ENCODE data around the gene KITLG. TPM values are rescaled to one million over a fixed set of nuclear protein-coding genes. Genes with fewer than 3 reads are reported as not detected.
"Not testable (repeated sequence)": the region's sequence is repeated elsewhere in the genome, so short reads cannot be mapped to it uniquely, and the experiment has no call there.

KITLG gene
- polyA plus RNA-seq, 3 donors = 2.1 to 13.0 (median 11.9) TPM

- WGBS, 3 donors = 39 to 42% (median 39%) methylated on average over 3 of the region's 3 CpGs
- H3K27ac ChIP-seq (ENCODE audit: low read depth, low read length) = no peak overlapping the region
These were observed 27.6 kb downstream of the KITLG start for GRCh38 chr12:88552610-88553079.

- no peak overlapping the region for H3K27ac ChIP-seq (ENCODE audit: low read depth, low read length)
- WGBS, 3 donors = 0 to 6% (median 0%) methylated on average over 1 of the region's 1 CpG
These were observed 30.3 kb downstream of the KITLG start for GRCh38 chr12:88549929-88550328.

DNA sequence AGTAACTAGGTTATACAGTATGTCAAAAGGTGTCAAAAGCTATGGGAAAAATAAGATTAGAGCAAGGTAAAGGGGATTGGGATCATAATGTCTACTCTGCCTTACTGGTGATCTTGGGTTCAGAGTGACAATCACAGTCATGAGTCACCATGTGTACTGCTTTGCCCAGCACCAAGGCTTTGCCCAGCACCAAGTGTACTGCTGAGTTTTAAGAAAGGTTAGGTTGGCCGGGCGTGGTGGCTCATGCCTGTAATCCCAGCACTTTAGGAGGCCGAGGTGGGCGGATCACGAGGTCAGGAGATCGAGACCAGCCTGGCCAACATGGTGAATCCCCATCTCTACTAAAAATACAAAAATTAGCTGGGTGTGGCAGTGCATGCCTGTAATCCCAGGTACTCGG is 32.3 kb downstream of the KITLG start:
- 94 to 97% (median 97%) methylated on average over 7 of the region's 7 CpGs for WGBS, 3 donors
- H3K27ac ChIP-seq (ENCODE audit: low read depth, low read length) = not testable (repeated sequence)

DNA sequence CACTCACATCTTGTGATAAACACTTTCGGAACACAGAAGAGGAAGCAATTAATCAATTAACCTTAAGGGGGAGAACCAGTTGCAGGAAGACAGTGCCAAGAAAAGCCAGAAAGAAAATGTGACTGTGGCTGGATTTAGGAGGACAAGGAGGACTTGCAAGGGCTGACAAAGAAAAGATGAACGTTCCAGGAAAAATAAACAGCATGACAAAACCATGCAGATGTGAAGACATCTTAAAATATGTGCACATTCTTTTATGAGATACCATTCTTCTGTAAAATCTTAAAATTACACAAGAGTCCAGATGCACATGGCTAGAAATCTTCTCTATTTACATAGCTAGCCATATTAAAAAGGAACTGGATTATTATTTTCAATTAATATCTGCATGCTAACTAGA is 33.4 kb downstream of the KITLG start:
- WGBS, 3 donors = 14 to 16% (median 15%) methylated on average over 2 of the region's 2 CpGs
- H3K27ac ChIP-seq (ENCODE audit: low read depth, low read length) = no peak overlapping the region

- 57 to 86% (median 62%) methylated on average over 2 of the region's 2 CpGs for WGBS, 3 donors
These were observed 34.0 kb downstream of the KITLG start for GRCh38 chr12:88546226-88546625.

GRCh38 chr12:88544991-88545980 is 35.0 kb downstream of the KITLG start:
- H3K27ac ChIP-seq (ENCODE audit: low read depth, low read length) = no peak overlapping the region
- WGBS, 3 donors = 87 to 91% (median 88%) methylated on average over 10 of the region's 10 CpGs

More at GRCh38 chr12:88546226-88546625, 34.0 kb downstream of the KITLG start:
- no peak overlapping the region for H3K27ac ChIP-seq (ENCODE audit: low read depth, low read length)

DNA sequence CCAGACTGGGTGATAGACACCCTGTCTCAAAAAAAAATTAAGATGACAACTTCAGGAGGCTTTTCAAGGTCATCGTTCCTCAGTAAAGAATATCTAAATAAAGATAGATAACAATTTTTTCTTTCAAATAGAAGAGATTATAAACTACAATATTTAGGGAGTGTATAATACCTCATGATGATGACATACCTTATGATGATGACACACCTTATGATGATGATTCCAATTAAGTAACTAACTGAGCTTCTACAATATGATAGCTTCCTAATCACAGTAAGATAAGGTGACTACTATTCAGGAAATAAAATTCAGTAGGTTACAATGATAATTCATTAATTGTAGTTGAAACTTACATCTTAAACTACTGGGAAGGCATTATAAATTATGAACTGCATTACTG is 40.4 kb downstream of the KITLG start:
- WGBS, 3 donors = 0% methylated on average over 1 of the region's 1 CpG
- no peak overlapping the region for H3K27ac ChIP-seq (ENCODE audit: low read depth, low read length)

DNA sequence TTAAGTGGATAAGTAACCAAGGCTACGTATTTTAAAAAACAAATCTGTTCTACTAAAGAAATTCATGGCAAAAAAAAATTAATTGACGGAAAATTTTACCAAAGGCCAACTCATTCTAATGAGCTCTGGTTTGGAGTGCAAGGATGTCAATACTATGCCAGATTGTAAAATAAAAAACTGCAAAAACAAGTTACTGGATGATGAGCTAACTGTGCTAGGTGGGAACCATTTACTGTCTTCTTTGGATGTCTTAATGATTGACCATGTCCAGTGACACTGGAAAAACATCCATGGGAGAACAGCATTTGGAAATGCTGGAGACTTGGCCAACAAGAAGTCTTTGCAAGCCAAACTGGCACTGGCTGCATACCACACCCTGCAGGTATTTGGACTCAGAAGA is 41.6 kb downstream of the KITLG start:
- 80 to 85% (median 85%) methylated on average over 2 of the region's 2 CpGs for WGBS, 3 donors
- H3K27ac ChIP-seq (ENCODE audit: low read depth, low read length) = no peak overlapping the region

GRCh38 chr12:88538250-88538649 is 42.0 kb downstream of the KITLG start:
- WGBS, 3 donors = 70 to 95% (median 82%) methylated on average over 1 of the region's 1 CpG
- no peak overlapping the region for H3K27ac ChIP-seq (ENCODE audit: low read depth, low read length)

GRCh38 chr12:88530868-88531267 is 49.4 kb downstream of the KITLG start:
- H3K27ac ChIP-seq (ENCODE audit: low read depth, low read length) = no peak overlapping the region
- WGBS, 3 donors = 93 to 97% (median 93%) methylated on average over 1 of the region's 1 CpG

DNA sequence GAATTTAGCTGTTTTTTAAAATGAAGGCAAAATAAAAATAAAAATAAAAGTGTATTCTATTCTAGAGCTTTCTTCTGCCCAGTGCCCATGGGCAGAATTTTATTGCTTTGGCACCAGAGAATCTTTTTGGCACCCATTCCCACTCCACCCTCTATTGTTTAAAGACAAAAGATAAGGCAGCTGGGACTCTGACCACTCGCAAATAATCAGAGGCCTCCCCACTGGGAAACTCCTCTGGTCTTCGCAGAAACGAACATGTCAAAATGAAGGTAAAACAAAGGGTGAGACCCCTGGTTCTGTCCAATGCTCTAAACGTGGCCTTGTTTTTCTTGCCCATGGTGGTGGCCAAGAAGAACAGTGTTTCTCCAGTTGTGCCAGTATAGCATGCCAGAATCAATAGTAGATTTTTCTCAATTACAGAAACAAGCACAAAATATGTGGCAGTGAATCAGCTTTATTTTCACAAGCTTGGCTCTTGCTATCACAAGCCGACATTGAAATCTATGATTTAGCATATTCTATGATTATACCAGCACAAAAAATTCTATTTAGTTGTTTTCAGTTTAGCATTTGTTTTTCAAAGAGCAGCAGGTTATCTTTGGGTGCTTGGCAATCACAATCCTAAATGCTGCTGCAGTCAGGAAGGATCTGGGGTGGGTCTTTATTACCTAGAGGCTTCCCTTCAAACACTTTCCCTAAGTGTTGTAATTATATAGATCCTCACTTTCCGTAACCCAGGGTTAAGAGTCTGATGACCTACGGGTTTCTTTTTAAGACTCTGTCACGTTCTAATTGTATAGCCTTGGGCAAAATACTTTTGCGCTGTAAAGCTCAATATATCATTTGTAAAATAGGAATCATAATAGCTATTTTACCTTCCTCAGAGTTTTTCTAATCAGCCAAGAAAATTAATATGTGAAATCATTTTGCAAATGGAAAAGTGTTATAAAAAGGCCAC is 50.5 kb downstream of the KITLG start:
- H3K27ac ChIP-seq (ENCODE audit: low read depth, low read length) = no peak overlapping the region
- WGBS, 3 donors = 36 to 64% (median 61%) methylated on average over 9 of the region's 9 CpGs

DNA sequence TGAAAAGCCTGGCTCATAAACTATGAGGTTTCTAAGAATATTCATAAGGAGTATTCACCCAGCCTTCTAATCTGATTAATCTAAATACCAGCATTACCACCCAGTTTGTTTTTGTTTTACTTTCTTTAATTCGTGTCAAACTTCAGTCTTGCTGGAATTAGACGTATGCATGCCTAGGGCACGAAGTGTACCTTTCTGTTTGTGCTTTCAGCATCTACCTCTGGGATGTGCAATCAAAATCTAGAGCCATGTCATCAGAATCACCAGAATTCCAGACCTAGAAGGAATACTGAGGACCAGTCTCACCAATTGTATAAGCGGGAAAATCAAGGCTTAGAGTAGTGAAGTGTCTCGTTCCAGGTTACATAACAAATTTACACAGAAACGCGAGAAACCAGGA is 57.3 kb downstream of the KITLG start:
- H3K27ac ChIP-seq (ENCODE audit: low read depth, low read length) = no peak overlapping the region
- 94 to 96% (median 95%) methylated on average over 7 of the region's 7 CpGs for WGBS, 3 donors

DNA sequence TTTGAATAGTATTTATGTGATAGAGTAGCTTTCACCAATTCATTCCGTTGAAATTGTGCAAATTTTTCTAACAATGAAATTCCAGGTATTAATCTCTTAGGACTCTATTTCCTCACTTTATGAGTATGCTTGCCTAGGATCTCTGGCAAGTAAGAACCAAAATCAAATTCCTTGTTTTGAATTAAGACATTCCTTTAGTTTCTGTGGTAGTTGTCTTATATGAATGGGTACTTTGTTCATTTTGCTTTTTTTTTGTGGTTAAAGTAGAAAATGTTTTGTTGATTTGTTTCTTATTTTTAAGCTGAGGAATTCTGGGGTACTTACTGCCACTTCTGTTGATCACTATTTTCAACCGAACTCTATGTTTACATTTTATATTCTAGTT is 59.8 kb downstream of the KITLG start:
- no peak overlapping the region for H3K27ac ChIP-seq (ENCODE audit: low read depth, low read length)

GRCh38 chr12:88519802-88520435 is 60.4 kb downstream of the KITLG start:
- H3K27ac ChIP-seq (ENCODE audit: low read depth, low read length) = no peak overlapping the region
- 61 to 67% (median 63%) methylated on average over 3 of the region's 3 CpGs for WGBS, 3 donors

More for the DNA sequence above, 59.8 kb downstream of the KITLG start:
- WGBS, 3 donors = 58 to 68% (median 59%) methylated on average over 2 of the region's 2 CpGs

GRCh38 chr12:88518863-88519403 is 61.3 kb downstream of the KITLG start:
- WGBS, 3 donors = 49 to 85% (median 50%) methylated on average over 5 of the region's 5 CpGs
- no peak overlapping the region for H3K27ac ChIP-seq (ENCODE audit: low read depth, low read length)

DNA sequence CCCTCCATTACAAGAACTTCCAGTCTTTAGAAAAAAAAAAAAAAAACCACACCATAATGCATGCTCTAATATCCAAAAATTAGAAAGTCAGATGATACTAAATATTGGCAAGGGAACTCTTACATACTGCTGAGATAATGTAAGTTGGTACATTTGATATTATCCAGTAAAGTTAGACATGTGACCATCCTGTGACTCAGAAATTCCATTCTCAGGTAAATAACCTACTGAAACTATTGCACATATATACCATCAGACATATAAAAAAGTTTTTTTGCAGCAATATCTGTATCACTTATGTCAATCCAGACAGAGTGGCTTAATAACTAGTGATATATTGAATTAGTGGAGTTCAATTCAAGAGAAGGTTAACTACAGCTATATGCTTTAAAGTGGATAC is 63.5 kb downstream of the KITLG start:
- no peak overlapping the region for H3K27ac ChIP-seq (ENCODE audit: low read depth, low read length)

GRCh38 chr12:88510843-88511242 is 69.4 kb downstream of the KITLG start:
- WGBS, 3 donors = 95 to 99% (median 96%) methylated on average over 3 of the region's 3 CpGs
- H3K27ac ChIP-seq (ENCODE audit: low read depth, low read length) = no peak overlapping the region

DNA sequence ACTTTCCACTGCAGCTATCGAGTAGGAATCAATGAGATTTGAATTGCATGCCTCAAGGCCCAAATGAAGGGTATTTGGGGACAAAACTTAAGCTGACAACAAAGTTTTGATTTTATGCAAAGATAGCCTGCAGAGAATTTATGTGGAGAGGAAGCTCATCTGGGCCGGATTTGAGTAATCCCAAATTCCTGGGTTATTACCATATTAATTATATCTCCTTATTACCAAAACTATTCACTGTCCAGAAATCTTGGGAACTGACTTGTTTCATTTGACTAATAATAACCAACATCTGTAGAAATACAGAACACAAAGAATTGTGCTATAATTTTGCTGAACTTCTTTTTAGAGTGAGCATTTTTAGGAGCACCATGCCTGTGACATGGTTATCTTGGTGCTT is 70.4 kb downstream of the KITLG start:
- no peak overlapping the region for H3K27ac ChIP-seq (ENCODE audit: low read depth, low read length)
- WGBS, 3 donors = 85 to 93% (median 87%) methylated on average over 2 of the region's 2 CpGs
